ENCODE results near the gene PLPP3.

PLPP3 gene

DNA sequence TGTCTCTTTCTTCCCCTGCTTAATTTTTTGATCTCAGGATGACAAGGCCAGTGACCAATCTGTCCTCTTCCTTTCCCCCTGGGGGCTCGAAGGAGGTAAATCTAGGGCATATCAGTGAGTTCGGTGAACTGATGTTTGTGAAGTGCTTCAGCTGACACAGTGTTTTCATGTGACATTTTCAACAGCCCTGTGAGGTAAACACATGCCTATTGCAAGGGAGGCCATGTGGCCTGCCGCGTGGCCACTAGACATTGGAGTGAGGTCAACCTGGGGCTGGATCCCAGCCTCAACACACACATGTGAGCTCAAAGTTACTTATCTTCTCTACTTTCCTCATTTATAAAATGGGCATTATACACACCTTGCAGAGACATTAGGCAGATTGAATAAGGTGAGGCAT lies 126.3 kb downstream of the PLPP3 start:
- no peaks in the 10 kb centered on the region for H3K9me3 Mint-ChIP-seq
- no peaks in the 10 kb centered on the region for H3K36me3 Mint-ChIP-seq
- no peaks in the 10 kb centered on the region for H3K4me1 Mint-ChIP-seq
- ATAC-seq (replicated peaks) (no peak), DNase-seq (no peak)
- no peak overlapping the region for H3K4me3 Mint-ChIP-seq
- no peak overlapping the region for H3K27ac Mint-ChIP-seq
- H3K27me3 Mint-ChIP-seq: peaks cover 7 to 11% of the 10 kb centered on the region in 2 donors

GRCh38 chr1:56452027-56453011 lies 127.0 kb downstream of the PLPP3 start:
- H3K36me3 Mint-ChIP-seq: no peaks in the 10 kb centered on the region
- H3K4me1 Mint-ChIP-seq: no peaks in the 10 kb centered on the region
- no peaks in the 10 kb centered on the region for H3K9me3 Mint-ChIP-seq
- DNase-seq: no peak
- no peak overlapping the region for H3K4me3 Mint-ChIP-seq
- peaks cover 7 to 11% of the 10 kb centered on the region in 2 donors for H3K27me3 Mint-ChIP-seq
- no peak overlapping the region for H3K27ac Mint-ChIP-seq
- no peak for ATAC-seq (replicated peaks)

DNA sequence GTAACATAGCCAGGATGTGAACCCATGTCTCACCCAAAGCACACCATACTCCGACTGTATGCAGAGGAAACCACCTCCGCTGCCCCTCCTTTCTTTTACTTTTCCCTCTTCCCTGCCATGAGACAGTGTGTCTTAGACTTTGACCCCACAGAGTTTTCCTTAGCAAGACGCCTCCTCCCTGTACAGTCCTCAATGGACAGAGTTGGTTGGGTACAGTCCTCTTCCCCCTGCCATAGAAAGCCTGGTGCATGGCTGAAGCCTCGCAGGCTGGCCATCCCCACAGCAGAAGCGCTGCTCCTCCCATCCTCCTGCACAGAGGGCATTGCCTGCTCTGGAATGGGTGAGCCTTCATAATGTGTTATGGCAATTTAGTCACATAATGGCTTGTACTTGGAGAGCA lies 127.9 kb downstream of the PLPP3 start:
- Mint-ChIP-seq H3K4me1 (no peaks in the 10 kb centered on the region), H3K4me3 (no peak overlapping the region), H3K27me3 (peaks cover 11% of the 10 kb centered on the region in 2 donors), H3K9me3 (no peaks in the 10 kb centered on the region), H3K36me3 (no peaks in the 10 kb centered on the region), H3K27ac (no peak overlapping the region)
- DNase-seq: no peak
- no peak for ATAC-seq (replicated peaks)

GRCh38 chr1:56450004-56450666 lies 129.2 kb downstream of the PLPP3 start:
- ATAC-seq (replicated peaks): no peak
- Mint-ChIP-seq H3K27me3 (peaks cover 11% of the 10 kb centered on the region in 2 donors), H3K27ac (no peak overlapping the region), H3K36me3 (no peaks in the 10 kb centered on the region), H3K4me1 (no peaks in the 10 kb centered on the region), H3K4me3 (no peak overlapping the region), H3K9me3 (no peaks in the 10 kb centered on the region)
- DNase-seq: no peak

DNA sequence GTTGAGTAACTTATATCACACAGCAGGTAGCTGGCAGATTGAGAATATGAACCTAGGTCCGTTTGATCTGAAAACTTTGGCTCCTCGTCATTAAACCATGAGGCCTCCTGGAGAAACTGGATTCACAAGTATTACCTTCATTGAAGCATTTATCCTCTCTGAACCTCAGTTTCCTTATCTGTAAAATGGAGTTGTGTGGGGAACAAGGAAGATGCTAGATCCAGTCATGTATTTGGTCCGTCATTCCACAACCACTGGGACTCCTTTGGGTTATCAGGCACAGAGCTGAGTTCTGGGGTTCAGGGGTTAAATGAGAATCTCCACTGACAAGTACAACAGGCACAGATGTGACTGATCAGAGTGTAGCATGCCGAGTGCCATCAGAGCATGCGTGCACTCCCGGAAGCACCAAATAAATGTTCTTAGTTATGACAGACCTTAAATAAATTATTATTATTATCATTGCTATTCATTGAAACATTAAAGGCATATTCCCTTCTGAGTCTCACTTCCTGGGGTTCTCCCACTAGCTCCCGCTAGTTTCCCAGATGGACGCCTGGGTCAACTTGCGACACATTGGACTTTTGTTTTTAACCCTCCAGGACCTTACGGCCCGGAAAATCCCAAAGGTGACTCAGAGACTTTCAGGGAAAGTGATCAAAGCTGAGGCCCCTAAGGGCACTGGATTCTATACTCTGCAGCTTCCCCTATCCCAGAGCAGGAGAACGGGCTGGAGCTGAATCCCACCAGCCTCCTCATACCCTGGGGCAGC lies 130.6 kb downstream of the PLPP3 start:
- no peak overlapping the region for H3K4me3 Mint-ChIP-seq
- ATAC-seq (replicated peaks): no peak
- no peaks in the 10 kb centered on the region for H3K36me3 Mint-ChIP-seq
- no peak for DNase-seq
- H3K4me1 Mint-ChIP-seq: no peaks in the 10 kb centered on the region
- H3K27ac Mint-ChIP-seq: no peak overlapping the region
- no peaks in the 10 kb centered on the region for H3K9me3 Mint-ChIP-seq
- peaks cover 11% of the 10 kb centered on the region in 2 donors for H3K27me3 Mint-ChIP-seq

- Mint-ChIP-seq H3K9me3 (no peaks in the 10 kb centered on the region), H3K27me3 (peaks cover 4 to 7% of the 10 kb centered on the region in 2 donors), H3K36me3 (no peaks in the 10 kb centered on the region), H3K4me1 (no peaks in the 10 kb centered on the region), H3K27ac (no peak overlapping the region), H3K4me3 (no peak overlapping the region)
- no peak for ATAC-seq (replicated peaks)
- DNase-seq: no peak
Measured at GRCh38 chr1:56447823-56448222, 131.5 kb downstream of the PLPP3 start.

- no peak overlapping the region for H3K4me3 Mint-ChIP-seq
- H3K4me1 Mint-ChIP-seq: no peaks in the 10 kb centered on the region
- no peaks in the 10 kb centered on the region for H3K9me3 Mint-ChIP-seq
- H3K36me3 Mint-ChIP-seq: no peaks in the 10 kb centered on the region
- no peak for ATAC-seq (replicated peaks)
- peaks cover 4 to 7% of the 10 kb centered on the region in 2 donors for H3K27me3 Mint-ChIP-seq
- DNase-seq: no peak
- no peak overlapping the region for H3K27ac Mint-ChIP-seq
Measured at GRCh38 chr1:56446531-56447098, 132.7 kb downstream of the PLPP3 start.

DNA sequence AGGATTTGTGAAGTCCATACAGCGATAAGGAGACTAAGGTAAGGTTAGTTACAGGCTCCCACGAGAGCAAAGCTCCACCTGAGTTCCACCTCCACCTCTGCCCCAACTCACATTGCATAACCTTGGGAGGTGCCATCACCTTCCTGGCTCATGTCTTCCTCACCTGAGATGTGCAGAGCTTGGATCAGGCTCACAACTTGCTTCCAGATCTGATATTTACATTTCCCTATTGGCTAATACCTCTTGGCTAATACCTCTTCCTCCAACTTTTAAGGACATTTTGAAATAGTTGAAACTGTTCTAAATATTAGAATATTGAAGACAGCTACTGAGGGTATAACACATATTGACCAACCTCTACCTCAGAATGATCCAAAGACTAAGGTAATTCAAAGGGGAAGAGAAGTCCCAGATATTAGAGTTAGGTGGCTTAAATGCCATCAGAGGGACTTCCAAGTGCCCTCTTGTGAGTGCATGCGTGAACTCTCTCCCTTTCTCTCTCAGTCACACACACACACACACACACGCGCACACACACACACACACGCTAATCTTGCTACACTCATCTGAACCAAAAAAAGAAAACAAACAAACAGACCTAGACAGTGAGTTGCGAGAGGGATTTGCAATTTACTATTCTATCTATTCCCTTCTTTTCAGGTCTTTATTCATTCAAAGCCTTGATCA lies 134.3 kb downstream of the PLPP3 start:
- DNase-seq: no peak
- H3K27ac Mint-ChIP-seq: no peak overlapping the region

More for the DNA sequence above, 134.3 kb downstream of the PLPP3 start:
- ATAC-seq (replicated peaks): no peak
- Mint-ChIP-seq H3K9me3 (no peaks in the 10 kb centered on the region), H3K4me1 (no peaks in the 10 kb centered on the region), H3K4me3 (no peak overlapping the region), H3K36me3 (no peaks in the 10 kb centered on the region), H3K27me3 (peaks cover 0 to 4% of the 10 kb centered on the region in 2 donors)
